Ishikawa (cell line): ENCODE measurements around the gene TGFBRAP1.

Experiments used
- CREB1 ChIP-seq: IDR thresholded peaks from 2 replicates; pipeline ENCODE4 v1.6.1; 2012; ENCODE audit warnings: low read depth
- EP300 ChIP-seq: IDR thresholded peaks from 2 replicates; pipeline ENCODE4 v1.6.1; 2012; ENCODE audit warnings: borderline replicate concordance
- REST ChIP-seq: IDR thresholded peaks from 2 replicates; pipeline ENCODE4 v1.6.1; 2012; ENCODE audit warnings: low read depth, mild to moderate bottlenecking
- TAF1 ChIP-seq: IDR thresholded peaks from 2 replicates; pipeline ENCODE4 v1.6.1; 2012; ENCODE audit warnings: low read depth, mild to moderate bottlenecking
- TCF12 ChIP-seq: IDR thresholded peaks from 2 replicates; pipeline ENCODE4 v1.6.1; 2012; ENCODE audit warnings: low read depth
- YY1 ChIP-seq: IDR thresholded peaks from 2 replicates; pipeline ENCODE4 v1.6.1; 2012; ENCODE audit warnings: low read depth

- TF ChIP-seq REST (no peak), TAF1 (no peak), EP300 (no peak), YY1 (no peak), CREB1 (no peak), TCF12 (no peak)
Measured at GRCh38 chr2:105279126-105279525, 50.4 kb downstream of the TGFBRAP1 start.
